Thyroid gland (tissue), 4 donors: ENCODE measurements around the gene MALT1.

Experiments used
- CTCF ChIP-seq, 6 experiments: fragments of 200-600 bp in 3 of 6; fragments of 450-650 bp in 3 of 6; sonication (generic) in 3 of 6; IDR thresholded peaks; one replicate each; pipeline ENCODE4 v1.5.1; 2016 to 2019; ENCODE audit warnings: antibody characterized with exemption in 6 of 6, mild to moderate bottlenecking in 2 of 6, inconsistent platforms in 1 of 6, moderate library complexity in 1 of 6
- POLR2A ChIP-seq, 2 donors: fragments of 450-650 bp; IDR thresholded peaks; one replicate each; pipeline ENCODE4 v1.6.1; 2017; ENCODE audit warnings: antibody characterized with exemption in 2 of 2, mild to moderate bottlenecking in 2 of 2, moderate library complexity in 1 of 2

GRCh38 chr18:58669731-58670378, 1.4 kb upstream of the MALT1 start:
- TF ChIP-seq POLR2A (IDR thresholded peaks at IDR 0.05) (no peak), CTCF (IDR thresholded peaks at IDR 0.05) (no peak)
